GM23338 (cell line): Measurements from ENCODE around the gene SLC25A26. TPM values are rescaled to one million over a fixed set of nuclear protein-coding genes. Genes with fewer than 3 reads are reported as not detected.
A peak's percentile ranks its signal among the peaks of the same experiment; 100 is the strongest.

ENCODE experiments used
- ATAC-seq: fragments of 200-7000 bp; cut with Tn5 transposase; 3 replicates; pipeline ENCODE4 v1.9.1; 2020
- DNase-seq: peaks from one replicate; pipeline ENCODE4 v3.0.0-alpha.2; 2015; ENCODE audit warnings: low spot score
- H2AFZ ChIP-seq: fragments of 200-600 bp; sonication (generic); 2 replicates; pipeline ENCODE4 v1.8.0; 2016; ENCODE audit warnings: antibody characterized with exemption, mild to moderate bottlenecking, moderate library complexity
- H3F3A ChIP-seq: fragments of 200-600 bp; sonication (generic); replicated peaks from 2 replicates; pipeline ENCODE4 v1.8.0; 2017; ENCODE audit warnings: antibody characterized with exemption, mixed run types, low read depth
- H3K27ac ChIP-seq: fragments of 200-600 bp; sonication (generic); 2 replicates; pipeline ENCODE4 v1.6.1; 2016; ENCODE audit warnings: low read depth
- H3K27me3 ChIP-seq: fragments of 200-600 bp; sonication (generic); 2 replicates; pipeline ENCODE4 v1.8.0; 2016; ENCODE audit warnings: mild to moderate bottlenecking, mixed run types, moderate library complexity; ENCODE audit not compliant: insufficient read depth
- H3K36me3 ChIP-seq: fragments of 200-600 bp; sonication (generic); 2 replicates; pipeline ENCODE4 v1.8.0; 2016; ENCODE audit warnings: mild to moderate bottlenecking; ENCODE audit not compliant: insufficient read depth
- H3K4me1 ChIP-seq: fragments of 200-600 bp; sonication (generic); 2 replicates; pipeline ENCODE4 v1.8.0; 2016; ENCODE audit warnings: mild to moderate bottlenecking, moderate library complexity; ENCODE audit not compliant: insufficient read depth
- H3K4me2 ChIP-seq: fragments of 200-600 bp; sonication (generic); 2 replicates; pipeline ENCODE4 v1.7.1; 2017; ENCODE audit warnings: mixed run types
- H3K4me3 ChIP-seq: fragments of 200-600 bp; sonication (generic); 2 replicates; pipeline ENCODE4 v1.6.1; 2016; ENCODE audit warnings: mixed run types
- H3K79me2 ChIP-seq: fragments of 200-600 bp; sonication (generic); replicated peaks from 2 replicates; pipeline ENCODE4 v1.8.0; 2017; ENCODE audit warnings: mild to moderate bottlenecking; ENCODE audit not compliant: insufficient read depth
- H3K9me2 ChIP-seq: fragments of 200-600 bp; sonication (generic); 2 replicates; pipeline ENCODE4 v1.8.0; 2017; ENCODE audit not compliant: insufficient read depth
- H4K20me1 ChIP-seq: fragments of 200-600 bp; sonication (generic); replicated peaks from 2 replicates; pipeline ENCODE4 v1.8.0; 2017; ENCODE audit warnings: mild to moderate bottlenecking; ENCODE audit not compliant: insufficient read depth
- H3K27ac Mint-ChIP-seq: 2 replicates; pipeline ENCODE4 v1.8.0; 2020; ENCODE audit warnings: inconsistent platforms, mild to moderate bottlenecking, moderate library complexity, mixed read lengths
- H3K27me3 Mint-ChIP-seq: 3 replicates; pipeline ENCODE4 v1.8.0; 2022; ENCODE audit warnings: low read depth, mild to moderate bottlenecking, moderate library complexity, mixed read lengths, inconsistent platforms; ENCODE audit not compliant: insufficient read depth, poor library complexity
- H3K36me3 Mint-ChIP-seq: 3 replicates; pipeline ENCODE4 v1.8.0; 2021; ENCODE audit warnings: low read depth, mild to moderate bottlenecking, inconsistent platforms, moderate library complexity, mixed read lengths
- H3K4me1 Mint-ChIP-seq: 3 replicates; pipeline ENCODE4 v1.8.0; 2020; ENCODE audit warnings: mild to moderate bottlenecking, inconsistent platforms, mixed read lengths
- H3K4me3 Mint-ChIP-seq: 3 replicates; pipeline ENCODE4 v1.8.0; 2021; ENCODE audit warnings: moderate library complexity, mild to moderate bottlenecking, inconsistent platforms, mixed read lengths
- H3K9me3 Mint-ChIP-seq: 3 replicates; pipeline ENCODE4 v1.8.0; 2020; ENCODE audit warnings: moderate library complexity, mild to moderate bottlenecking, inconsistent platforms, mixed read lengths
- EZH2 ChIP-seq: fragments of 200-600 bp; sonication (generic); IDR thresholded peaks from one replicate; pipeline ENCODE4 v1.8.0; 2017; ENCODE audit warnings: antibody characterized with exemption, mild to moderate bottlenecking, low read depth; ENCODE audit not compliant: unreplicated experiment
- EZH2phosphoT487 ChIP-seq: fragments of 200-600 bp; sonication (generic); IDR thresholded peaks from one replicate; pipeline ENCODE4 v1.8.1; 2018; ENCODE audit warnings: antibody characterized with exemption; ENCODE audit not compliant: unreplicated experiment
- JUNB ChIP-seq: IDR thresholded peaks from one replicate; pipeline ENCODE4 v1.6.1; 2016; ENCODE audit warnings: antibody characterized with exemption; ENCODE audit not compliant: unreplicated experiment
- NANOG ChIP-seq: IDR thresholded peaks from 2 replicates; pipeline ENCODE4 v1.6.1; 2016; ENCODE audit warnings: antibody characterized with exemption, borderline replicate concordance
- POLR2AphosphoS5 ChIP-seq: IDR thresholded peaks from 2 replicates; pipeline ENCODE4 v1.6.1; 2016; ENCODE audit warnings: antibody characterized with exemption, low read depth
- ZNF114 ChIP-seq: fragments of 250-450 bp; sonication (Bioruptor Pico); IDR thresholded peaks from 2 replicates; pipeline ENCODE4 v1.5.0; 2020; ENCODE audit warnings: mild to moderate bottlenecking, moderate library complexity
- ZNF331 ChIP-seq: fragments of 250-450 bp; sonication (Bioruptor Pico); IDR thresholded peaks from 2 replicates; pipeline ENCODE4 v1.5.0; 2020; ENCODE audit warnings: low read depth, mild to moderate bottlenecking, moderate library complexity
- polyA plus RNA-seq: library from polyadenylated mRNA; unstranded; fragments of >200 nt; fragmentation: Nextera tagmentation; extraction: Ambion mirVana; gene quantifications from 2 replicates; pipeline ENCODE4 v1.2.1, GENCODE V29; 2016
- total RNA-seq: library from RNA; depleted of rRNA; stranded (reverse); fragments of >200 nt; shearing (Covaris generic); gene quantifications from 2 replicates; pipeline ENCODE4 v1.2.3, GENCODE V29; 2014
- TF ChIP-seq, protein P1 (sequence below): fragments of 250-450 bp; sonication (Bioruptor Pico); IDR thresholded peaks from 2 replicates; pipeline ENCODE4 v1.5.0; 2020; ENCODE audit warnings: mild to moderate bottlenecking, moderate library complexity

Gene SLC25A26
- total and polyA plus RNA-seq, 2 experiments from 2014 or later = 24.8 to 40.2 TPM

DNA sequence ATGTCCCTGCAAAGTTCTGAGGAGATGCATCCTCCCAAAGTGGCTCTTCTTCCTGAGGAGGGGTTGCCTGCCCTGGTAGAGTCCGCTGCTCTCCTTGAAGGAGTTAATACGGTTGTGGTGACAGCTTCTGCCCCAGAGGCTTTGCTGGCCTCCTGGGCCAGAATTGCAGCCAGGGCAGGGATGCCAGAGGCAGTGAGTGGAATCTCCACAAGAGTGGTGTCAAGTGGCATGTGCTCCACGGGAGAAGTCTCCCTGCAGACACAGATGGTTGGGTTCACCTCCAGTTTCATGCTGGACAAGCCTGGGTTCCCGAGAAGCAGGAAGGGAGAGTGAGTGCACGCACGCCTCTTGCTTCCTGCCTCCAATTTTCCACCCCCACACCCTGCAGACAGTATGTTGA, 105.5 kb downstream of the SLC25A26 start (continued):
- TF ChIP-seq, protein P1, sequence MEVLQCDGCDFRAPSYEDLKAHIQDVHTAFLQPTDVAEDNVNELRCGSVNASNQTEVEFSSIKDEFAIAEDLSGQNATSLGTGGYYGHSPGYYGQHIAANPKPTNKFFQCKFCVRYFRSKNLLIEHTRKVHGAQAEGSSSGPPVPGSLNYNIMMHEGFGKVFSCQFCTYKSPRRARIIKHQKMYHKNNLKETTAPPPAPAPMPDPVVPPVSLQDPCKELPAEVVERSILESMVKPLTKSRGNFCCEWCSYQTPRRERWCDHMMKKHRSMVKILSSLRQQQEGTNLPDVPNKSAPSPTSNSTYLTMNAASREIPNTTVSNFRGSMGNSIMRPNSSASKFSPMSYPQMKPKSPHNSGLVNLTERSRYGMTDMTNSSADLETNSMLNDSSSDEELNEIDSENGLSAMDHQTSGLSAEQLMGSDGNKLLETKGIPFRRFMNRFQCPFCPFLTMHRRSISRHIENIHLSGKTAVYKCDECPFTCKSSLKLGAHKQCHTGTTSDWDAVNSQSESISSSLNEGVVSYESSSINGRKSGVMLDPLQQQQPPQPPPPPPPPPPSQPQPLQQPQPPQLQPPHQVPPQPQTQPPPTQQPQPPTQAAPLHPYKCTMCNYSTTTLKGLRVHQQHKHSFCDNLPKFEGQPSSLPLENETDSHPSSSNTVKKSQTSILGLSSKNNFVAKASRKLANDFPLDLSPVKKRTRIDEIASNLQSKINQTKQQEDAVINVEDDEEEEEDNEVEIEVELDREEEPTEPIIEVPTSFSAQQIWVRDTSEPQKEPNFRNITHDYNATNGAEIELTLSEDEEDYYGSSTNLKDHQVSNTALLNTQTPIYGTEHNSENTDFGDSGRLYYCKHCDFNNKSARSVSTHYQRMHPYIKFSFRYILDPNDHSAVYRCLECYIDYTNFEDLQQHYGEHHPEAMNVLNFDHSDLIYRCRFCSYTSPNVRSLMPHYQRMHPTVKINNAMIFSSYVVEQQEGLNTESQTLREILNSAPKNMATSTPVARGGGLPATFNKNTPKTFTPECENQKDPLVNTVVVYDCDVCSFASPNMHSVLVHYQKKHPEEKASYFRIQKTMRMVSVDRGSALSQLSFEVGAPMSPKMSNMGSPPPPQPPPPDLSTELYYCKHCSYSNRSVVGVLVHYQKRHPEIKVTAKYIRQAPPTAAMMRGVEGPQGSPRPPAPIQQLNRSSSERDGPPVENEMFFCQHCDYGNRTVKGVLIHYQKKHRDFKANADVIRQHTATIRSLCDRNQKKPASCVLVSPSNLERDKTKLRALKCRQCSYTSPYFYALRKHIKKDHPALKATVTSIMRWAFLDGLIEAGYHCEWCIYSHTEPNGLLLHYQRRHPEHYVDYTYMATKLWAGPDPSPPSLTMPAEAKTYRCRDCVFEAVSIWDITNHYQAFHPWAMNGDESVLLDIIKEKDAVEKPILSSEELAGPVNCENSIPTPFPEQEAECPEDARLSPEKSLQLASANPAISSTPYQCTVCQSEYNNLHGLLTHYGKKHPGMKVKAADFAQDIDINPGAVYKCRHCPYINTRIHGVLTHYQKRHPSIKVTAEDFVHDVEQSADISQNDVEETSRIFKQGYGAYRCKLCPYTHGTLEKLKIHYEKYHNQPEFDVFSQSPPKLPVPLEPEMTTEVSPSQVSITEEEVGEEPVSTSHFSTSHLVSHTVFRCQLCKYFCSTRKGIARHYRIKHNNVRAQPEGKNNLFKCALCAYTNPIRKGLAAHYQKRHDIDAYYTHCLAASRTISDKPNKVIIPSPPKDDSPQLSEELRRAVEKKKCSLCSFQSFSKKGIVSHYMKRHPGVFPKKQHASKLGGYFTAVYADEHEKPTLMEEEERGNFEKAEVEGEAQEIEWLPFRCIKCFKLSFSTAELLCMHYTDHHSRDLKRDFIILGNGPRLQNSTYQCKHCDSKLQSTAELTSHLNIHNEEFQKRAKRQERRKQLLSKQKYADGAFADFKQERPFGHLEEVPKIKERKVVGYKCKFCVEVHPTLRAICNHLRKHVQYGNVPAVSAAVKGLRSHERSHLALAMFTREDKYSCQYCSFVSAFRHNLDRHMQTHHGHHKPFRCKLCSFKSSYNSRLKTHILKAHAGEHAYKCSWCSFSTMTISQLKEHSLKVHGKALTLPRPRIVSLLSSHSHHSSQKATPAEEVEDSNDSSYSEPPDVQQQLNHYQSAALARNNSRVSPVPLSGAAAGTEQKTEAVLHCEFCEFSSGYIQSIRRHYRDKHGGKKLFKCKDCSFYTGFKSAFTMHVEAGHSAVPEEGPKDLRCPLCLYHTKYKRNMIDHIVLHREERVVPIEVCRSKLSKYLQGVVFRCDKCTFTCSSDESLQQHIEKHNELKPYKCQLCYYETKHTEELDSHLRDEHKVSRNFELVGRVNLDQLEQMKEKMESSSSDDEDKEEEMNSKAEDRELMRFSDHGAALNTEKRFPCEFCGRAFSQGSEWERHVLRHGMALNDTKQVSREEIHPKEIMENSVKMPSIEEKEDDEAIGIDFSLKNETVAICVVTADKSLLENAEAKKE (CRISPR knock-in tag) = no peak
- TF ChIP-seq POLR2AphosphoS5 = no peak
- TF ChIP-seq EZH2 = no peak
- no peak for TF ChIP-seq ZNF114 (CRISPR knock-in tag)
- TF ChIP-seq ZNF331 = no peak
- TF ChIP-seq NANOG = no peak
- no peak for TF ChIP-seq JUNB

DNA sequence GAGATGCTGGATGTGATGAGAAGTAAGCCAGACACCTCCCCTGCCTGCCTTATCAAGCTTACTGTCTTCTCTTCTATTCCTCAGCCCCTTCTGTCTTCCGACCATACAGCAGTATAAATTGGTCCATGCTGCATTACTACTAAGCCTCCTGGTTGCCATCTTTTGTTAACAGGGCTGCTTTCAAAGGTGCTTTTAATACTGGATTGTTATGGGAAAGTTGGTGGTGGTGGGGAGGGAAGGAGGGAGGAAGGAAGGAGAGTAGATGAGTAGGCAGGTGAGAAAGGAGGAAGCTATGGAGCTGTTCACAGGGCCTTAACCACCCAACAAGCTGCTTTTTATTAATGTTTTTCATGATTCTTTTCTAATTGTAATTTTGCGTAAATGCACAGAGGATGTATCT, 114.9 kb downstream of the SLC25A26 start:
- Mint-ChIP-seq H3K36me3 (no peaks in the 10 kb centered on the region), H3K9me3 (no peaks in the 10 kb centered on the region), H3K27ac (no peak overlapping the region; the same call in 1 of the 2 replicates), H3K27me3 (peaks cover 3% of the 10 kb centered on the region), H3K4me1 (peaks cover 21% of the 10 kb centered on the region), H3K4me3 (no peak overlapping the region)
- no peaks in the 10 kb centered on the region for H3K9me2 ChIP-seq
- DNase-seq (peak; percentile 55), ATAC-seq (peak; percentile 95)
- H3K4me3 ChIP-seq = no peak overlapping the region
- 0 out of 2 replicates have a peak overlapping the region, but pooled peaks have one; percentile 6 for H3K27ac ChIP-seq
- peak overlapping the region; percentile 14 for H3K4me2 ChIP-seq
- H3K36me3 ChIP-seq = no peaks in the 10 kb centered on the region
- H3K79me2 ChIP-seq = no peaks in the 10 kb centered on the region; the same call in 1 of the 2 replicates
- H3K27me3 ChIP-seq = no peaks in the 10 kb centered on the region
- H2AFZ ChIP-seq = no peak overlapping the region
- H4K20me1 ChIP-seq = no peaks in the 10 kb centered on the region
- no peak for TF ChIP-seq JUNB
- TF ChIP-seq, protein P1 (CRISPR knock-in tag) = 0 out of 2 replicates have a peak, but pooled peaks have one; percentile 40
- TF ChIP-seq EZH2phosphoT487 = no peak
- H3K4me1 ChIP-seq = peaks cover 20% of the 10 kb centered on the region
- no peaks in the 10 kb centered on the region for H3F3A ChIP-seq
